ENCODE data around the gene C17orf114.

C17orf114 gene

GRCh38 chr17:4822835-4823234 is 20.7 kb upstream of the C17orf114 start:
- TF ChIP-seq CTCF (IDR thresholded peaks at IDR 0.05): no peak
- Histone ChIP-seq H3K27me3 (peaks cover 4% of the 10 kb centered on the region), H3K27ac (no peak overlapping the region), H3K4me1 (ENCODE audit: control insufficient read depth in 1 of 2, insufficient read depth in 1 of 2, low read depth in 1 of 2, low read length in 1 of 2) (no peaks in the 10 kb centered on the region), H3K4me3 (ENCODE audit: low read depth in 1 of 2, low read length in 1 of 2) (no peak overlapping the region), H3K36me3 (no peaks in the 10 kb centered on the region), H3K9me3 (no peaks in the 10 kb centered on the region)

GRCh38 chr17:4818276-4818675 is 16.1 kb upstream of the C17orf114 start:
- H3K27ac ChIP-seq: no peak overlapping the region
- no peak for TF ChIP-seq CTCF (IDR thresholded peaks at IDR 0.05)
- H3K36me3 ChIP-seq: no peaks in the 10 kb centered on the region
- H3K27me3 ChIP-seq: peaks cover 17% of the 10 kb centered on the region
- no peaks in the 10 kb centered on the region for H3K9me3 ChIP-seq
- no peak overlapping the region for H3K4me3 ChIP-seq (ENCODE audit: low read depth in 1 of 2, low read length in 1 of 2)
- H3K4me1 ChIP-seq (ENCODE audit: control insufficient read depth in 1 of 2, insufficient read depth in 1 of 2, low read depth in 1 of 2, low read length in 1 of 2): no peaks in the 10 kb centered on the region

GRCh38 chr17:4816826-4817225 is 14.7 kb upstream of the C17orf114 start:
- H3K27ac ChIP-seq: no peak overlapping the region
- H3K36me3 ChIP-seq: no peaks in the 10 kb centered on the region
- TF ChIP-seq CTCF (IDR thresholded peaks at IDR 0.05): no peak
- peaks cover 32% of the 10 kb centered on the region for H3K27me3 ChIP-seq
- no peak overlapping the region for H3K4me3 ChIP-seq (ENCODE audit: low read depth in 1 of 2, low read length in 1 of 2)
- H3K9me3 ChIP-seq: no peaks in the 10 kb centered on the region
- no peaks in the 10 kb centered on the region for H3K4me1 ChIP-seq (ENCODE audit: control insufficient read depth in 1 of 2, insufficient read depth in 1 of 2, low read depth in 1 of 2, low read length in 1 of 2)

- Histone ChIP-seq H3K4me1 (ENCODE audit: control insufficient read depth in 1 of 2, insufficient read depth in 1 of 2, low read depth in 1 of 2, low read length in 1 of 2) (no peaks in the 10 kb centered on the region), H3K27ac (no peak overlapping the region), H3K27me3 (peaks cover 39% of the 10 kb centered on the region), H3K36me3 (no peaks in the 10 kb centered on the region), H3K9me3 (no peaks in the 10 kb centered on the region), H3K4me3 (ENCODE audit: low read depth in 1 of 2, low read length in 1 of 2) (no peak overlapping the region)
- no peak for TF ChIP-seq CTCF (IDR thresholded peaks at IDR 0.05)
These were observed 13.0 kb upstream of the C17orf114 start for GRCh38 chr17:4815043-4815675.

- no peaks in the 10 kb centered on the region for H3K9me3 ChIP-seq
- TF ChIP-seq CTCF (IDR thresholded peaks at IDR 0.05): no peak
- peaks cover 0 to under 1% of the 10 kb centered on the region in 2 experiments for H3K4me1 ChIP-seq (ENCODE audit: control insufficient read depth in 1 of 2, insufficient read depth in 1 of 2, low read depth in 1 of 2, low read length in 1 of 2)
- peaks cover 62% of the 10 kb centered on the region for H3K27me3 ChIP-seq
- no peaks in the 10 kb centered on the region for H3K36me3 ChIP-seq
- H3K27ac ChIP-seq: no peak overlapping the region
- H3K4me3 ChIP-seq (ENCODE audit: low read depth in 1 of 2, low read length in 1 of 2): no peak overlapping the region
These were observed 10.6 kb upstream of the C17orf114 start for GRCh38 chr17:4812690-4813089.
